NOMO-1 (cell line): ENCODE results near the gene ASPDH.

Experiments
- DNase-seq, 2 experiments: peaks; one replicate each; lab custom pipeline; 2025; ENCODE audit not compliant: unreplicated experiment in 2 of 2; lab: John Stamatoyannopoulos, UW

The ASPDH gene

GRCh38 chr19:50516456-50516855, 2.7 kb upstream of the ASPDH start:
- DNase-seq, result no peak

- DNase-seq, result no peak
These were observed 1.5 kb upstream of the ASPDH start for GRCh38 chr19:50515168-50515561.

- DNase-seq, result no peak
These were observed 844 bp upstream of the ASPDH start for GRCh38 chr19:50514346-50515167.

- DNase-seq, result no peak
These were observed 541 bp downstream of the ASPDH start for GRCh38 chr19:50512999-50513745.

GRCh38 chr19:50512112-50512998, 1.4 kb downstream of the ASPDH start:
- no peak for DNase-seq

GRCh38 chr19:50511069-50511822, 2.5 kb downstream of the ASPDH start, which contains the start of gene JOSD2:
TSS of gene JOSD2 (minus strand) at chr19:50511191. CDS start at chr19:50510431, 760 bp downstream.
- peak; percentile 99 to 100 for DNase-seq

GRCh38 chr19:50510700-50511068, 3.0 kb downstream of the ASPDH start:
- DNase-seq, result no peak

- DNase-seq, result no peak
These were observed 3.5 kb downstream of the ASPDH start for GRCh38 chr19:50510121-50510670.

GRCh38 chr19:50509366-50509765, 4.3 kb downstream of the ASPDH start:
- no peak for DNase-seq

GRCh38 chr19:50508843-50509190, 4.9 kb downstream of the ASPDH start:
- DNase-seq, result no peak

GRCh38 chr19:50507376-50507775, 6.3 kb downstream of the ASPDH start:
- no peak for DNase-seq

- DNase-seq, result no peak
These were observed 7.0 kb downstream of the ASPDH start for GRCh38 chr19:50506700-50507099.

- no peak for DNase-seq
These were observed 7.7 kb downstream of the ASPDH start for GRCh38 chr19:50505856-50506611.

GRCh38 chr19:50501568-50502475, 11.9 kb downstream of the ASPDH start:
- DNase-seq, result no peak

- DNase-seq, result no peak
These were observed 12.5 kb downstream of the ASPDH start for GRCh38 chr19:50501186-50501567.

GRCh38 chr19:50500753-50501151, 13.0 kb downstream of the ASPDH start:
- DNase-seq, result no peak

- no peak for DNase-seq
These were observed 13.5 kb downstream of the ASPDH start for GRCh38 chr19:50500060-50500752.
